ENCODE results near the gene PIEZO1.

DNA sequence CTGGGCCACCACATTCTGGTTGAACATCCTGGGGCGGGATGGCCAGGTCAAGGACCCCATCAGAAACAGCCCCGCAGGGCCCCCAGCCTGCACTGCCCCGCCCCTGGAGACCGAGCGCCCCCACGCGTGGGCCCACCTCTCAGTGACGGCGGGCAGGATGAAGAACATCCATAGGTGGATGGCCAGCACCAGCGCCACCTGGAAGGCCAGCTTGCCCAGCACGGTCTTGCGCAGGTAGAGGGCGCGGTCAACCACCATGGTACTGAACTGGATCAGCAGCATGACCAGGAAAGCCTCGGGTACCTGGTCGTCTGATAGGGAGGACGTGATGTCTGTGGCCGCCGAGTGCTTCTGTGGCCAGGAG is 65.1 kb downstream of the PIEZO1 start:
- TF ChIP-seq CTCF (IDR thresholded peaks at IDR 0.05 in 2 of 3, conservative IDR thresholded peaks at IDR 0.05 in 1 of 3; ENCODE audit: borderline replicate concordance in 1 of 3, insufficient read depth in 1 of 3, low read depth in 2 of 3, low read length in 2 of 3) = no peak
- no peak for TF ChIP-seq ZNF274 (IDR thresholded peaks at IDR 0.05; ENCODE audit: low read depth, low read length)
- TF ChIP-seq ZBTB33 (IDR thresholded peaks at IDR 0.05; ENCODE audit: extremely low read depth, insufficient replicate concordance, low read length) = no peak
- no peak for TF ChIP-seq POLR2A (IDR thresholded peaks at IDR 0.05; ENCODE audit: borderline replicate concordance, extremely low read depth, insufficient read depth, insufficient read length)
- TF ChIP-seq JUND (IDR thresholded peaks at IDR 0.05) = no peak
- TF ChIP-seq, protein P1, sequence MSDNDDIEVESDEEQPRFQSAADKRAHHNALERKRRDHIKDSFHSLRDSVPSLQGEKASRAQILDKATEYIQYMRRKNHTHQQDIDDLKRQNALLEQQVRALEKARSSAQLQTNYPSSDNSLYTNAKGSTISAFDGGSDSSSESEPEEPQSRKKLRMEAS (IDR thresholded peaks at IDR 0.05) = no peak
- no peak for TF ChIP-seq EZH2 (IDR thresholded peaks at IDR 0.05)
- TF ChIP-seq POLR2AphosphoS5 (IDR thresholded peaks at IDR 0.05; ENCODE audit: low read depth, low read length) = no peak
- no peak for TF ChIP-seq YY1 (IDR thresholded peaks at IDR 0.05; ENCODE audit: extremely low read depth, insufficient replicate concordance, low read depth, low read length)
- TF ChIP-seq, protein P2, sequence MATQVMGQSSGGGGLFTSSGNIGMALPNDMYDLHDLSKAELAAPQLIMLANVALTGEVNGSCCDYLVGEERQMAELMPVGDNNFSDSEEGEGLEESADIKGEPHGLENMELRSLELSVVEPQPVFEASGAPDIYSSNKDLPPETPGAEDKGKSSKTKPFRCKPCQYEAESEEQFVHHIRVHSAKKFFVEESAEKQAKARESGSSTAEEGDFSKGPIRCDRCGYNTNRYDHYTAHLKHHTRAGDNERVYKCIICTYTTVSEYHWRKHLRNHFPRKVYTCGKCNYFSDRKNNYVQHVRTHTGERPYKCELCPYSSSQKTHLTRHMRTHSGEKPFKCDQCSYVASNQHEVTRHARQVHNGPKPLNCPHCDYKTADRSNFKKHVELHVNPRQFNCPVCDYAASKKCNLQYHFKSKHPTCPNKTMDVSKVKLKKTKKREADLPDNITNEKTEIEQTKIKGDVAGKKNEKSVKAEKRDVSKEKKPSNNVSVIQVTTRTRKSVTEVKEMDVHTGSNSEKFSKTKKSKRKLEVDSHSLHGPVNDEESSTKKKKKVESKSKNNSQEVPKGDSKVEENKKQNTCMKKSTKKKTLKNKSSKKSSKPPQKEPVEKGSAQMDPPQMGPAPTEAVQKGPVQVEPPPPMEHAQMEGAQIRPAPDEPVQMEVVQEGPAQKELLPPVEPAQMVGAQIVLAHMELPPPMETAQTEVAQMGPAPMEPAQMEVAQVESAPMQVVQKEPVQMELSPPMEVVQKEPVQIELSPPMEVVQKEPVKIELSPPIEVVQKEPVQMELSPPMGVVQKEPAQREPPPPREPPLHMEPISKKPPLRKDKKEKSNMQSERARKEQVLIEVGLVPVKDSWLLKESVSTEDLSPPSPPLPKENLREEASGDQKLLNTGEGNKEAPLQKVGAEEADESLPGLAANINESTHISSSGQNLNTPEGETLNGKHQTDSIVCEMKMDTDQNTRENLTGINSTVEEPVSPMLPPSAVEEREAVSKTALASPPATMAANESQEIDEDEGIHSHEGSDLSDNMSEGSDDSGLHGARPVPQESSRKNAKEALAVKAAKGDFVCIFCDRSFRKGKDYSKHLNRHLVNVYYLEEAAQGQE (IDR thresholded peaks at IDR 0.05; ENCODE audit: low read depth) = no peak
- no peak for TF ChIP-seq SIN3A (IDR thresholded peaks at IDR 0.05; ENCODE audit: low read depth)
- TF ChIP-seq EGR1 (IDR thresholded peaks at IDR 0.05; ENCODE audit: low read depth) = no peak
- TF ChIP-seq TCF7L2 (IDR thresholded peaks at IDR 0.05; ENCODE audit: borderline replicate concordance, extremely low read depth, insufficient read depth, insufficient read length) = no peak
- TF ChIP-seq CEBPB (IDR thresholded peaks at IDR 0.05; ENCODE audit: low read depth) = no peak

Measured in HCT116 (cell line).